ENCODE data around the gene MEGF11.

MEGF11 gene

DNA sequence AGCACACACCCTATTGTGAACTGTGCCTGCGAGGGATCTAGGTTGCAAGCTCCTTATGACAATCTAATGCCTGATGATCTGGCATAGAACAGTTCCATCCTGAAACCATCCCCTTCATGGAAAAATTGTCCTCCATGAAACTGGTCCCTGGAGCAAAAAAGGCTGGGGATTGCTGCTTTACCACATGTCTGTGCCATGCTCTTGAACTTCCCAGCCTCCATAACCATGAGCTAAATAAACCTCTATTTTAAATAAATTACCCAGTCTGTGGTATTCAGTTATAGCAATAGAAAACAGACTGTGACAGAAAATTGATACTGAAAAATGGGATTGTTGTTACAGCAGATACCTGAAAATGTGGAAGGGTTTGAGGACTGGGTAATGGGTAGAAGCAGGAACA lies 221.5 kb downstream of the MEGF11 start:
- no peak for DNase-seq (ENCODE audit: low read depth, low spot score)

- no peak for DNase-seq (ENCODE audit: low read depth, low spot score)
These were observed 222.9 kb downstream of the MEGF11 start for GRCh38 chr15:66030650-66031049.

DNA sequence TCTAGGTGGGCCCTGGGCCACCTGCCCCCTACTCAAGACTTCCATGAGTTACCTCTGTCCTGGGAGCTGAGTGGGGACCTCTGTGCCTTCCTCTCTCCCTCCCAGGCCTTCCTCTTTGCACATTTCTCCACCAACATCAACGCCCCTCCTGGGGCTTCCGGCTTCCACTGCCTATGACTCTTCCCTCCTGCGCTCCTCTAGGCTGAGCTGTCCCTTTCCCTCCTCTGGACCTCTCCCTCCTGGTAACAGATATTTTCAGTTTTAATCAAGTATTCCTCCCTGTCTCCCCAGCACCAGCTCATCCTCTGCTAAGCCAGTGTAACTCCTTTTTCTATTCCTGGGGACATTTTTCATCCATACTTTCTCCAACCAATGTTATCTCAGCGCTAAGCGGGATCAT lies 223.9 kb downstream of the MEGF11 start:
- no peak for DNase-seq (ENCODE audit: low read depth, low spot score)

DNA sequence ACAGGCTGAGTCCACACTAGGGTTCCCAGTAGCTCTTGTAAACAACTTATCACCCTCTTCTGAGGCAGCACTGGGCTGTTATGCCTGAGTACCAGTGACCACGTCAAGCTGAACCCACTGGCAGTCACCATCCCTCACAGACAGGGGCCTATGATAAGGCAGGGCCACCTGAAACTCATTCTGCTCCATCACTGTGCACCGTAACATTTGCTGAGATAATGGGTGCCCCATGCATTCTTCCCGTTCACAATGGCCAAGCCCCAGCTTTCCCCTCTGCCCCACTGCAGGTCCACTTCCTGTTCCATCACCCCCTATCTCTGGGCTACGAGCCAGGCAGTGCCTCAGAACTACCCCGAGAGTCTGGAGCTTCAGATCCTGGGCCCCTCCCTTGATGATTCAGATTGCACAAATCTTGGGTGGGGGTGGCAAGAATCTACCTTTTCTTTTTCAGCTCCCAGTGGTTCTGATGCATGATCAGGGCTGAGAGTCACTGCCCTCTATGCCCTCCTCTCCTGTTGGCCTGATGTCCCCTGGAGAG lies 226.2 kb downstream of the MEGF11 start:
- DNase-seq (ENCODE audit: low read depth, low spot score) = no peak

GRCh38 chr15:66025972-66026371 lies 227.6 kb downstream of the MEGF11 start:
- DNase-seq (ENCODE audit: low read depth, low spot score) = no peak

DNA sequence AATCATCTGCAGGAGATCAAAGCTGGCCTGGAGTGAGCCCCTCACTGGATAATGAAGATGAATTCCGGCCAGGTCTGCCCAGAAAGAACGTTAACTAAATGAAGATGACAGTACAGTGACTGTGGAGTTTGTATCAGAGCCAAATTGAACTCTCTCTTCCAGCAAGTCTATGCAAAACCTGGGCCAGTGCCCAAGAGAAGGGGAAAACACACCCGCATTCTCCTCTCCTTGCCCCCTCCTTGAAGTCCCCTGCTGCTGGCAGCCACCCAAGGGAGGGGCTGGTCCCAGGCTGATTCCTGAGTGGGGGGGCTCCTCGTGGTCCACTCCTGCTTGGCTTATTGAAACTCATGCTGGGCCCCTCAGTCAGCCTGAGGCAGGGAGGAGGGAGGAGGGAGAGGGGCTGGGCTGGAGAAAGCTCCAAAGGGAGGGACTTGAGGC lies 228.5 kb downstream of the MEGF11 start:
- DNase-seq (ENCODE audit: low read depth, low spot score) = peak; percentile 58

DNA sequence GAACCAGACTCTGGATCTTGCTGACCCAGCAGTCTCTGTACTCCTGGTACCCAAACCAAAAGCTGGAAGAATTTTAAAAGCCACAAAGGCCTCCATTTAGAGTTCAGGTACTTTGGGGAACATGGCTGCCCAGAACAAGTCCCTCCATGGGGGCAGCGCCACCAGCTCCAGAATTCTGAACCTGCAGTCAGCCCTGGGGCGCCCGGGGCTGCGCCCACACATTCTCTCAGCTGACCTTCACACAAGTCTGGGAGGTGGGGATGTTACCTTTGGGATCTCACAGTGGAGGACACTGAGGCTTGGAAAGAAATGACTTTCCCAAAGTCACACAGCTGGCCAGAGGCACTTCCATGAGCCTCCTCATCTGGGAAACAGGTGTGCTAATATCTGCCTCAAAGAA lies 229.4 kb downstream of the MEGF11 start:
- DNase-seq (ENCODE audit: low read depth, low spot score) = no peak

- DNase-seq (ENCODE audit: low read depth, low spot score) = peak; percentile 65
These were observed 230.1 kb downstream of the MEGF11 start for GRCh38 chr15:66023311-66023972.

- no peak for DNase-seq (ENCODE audit: low read depth, low spot score)
These were observed 231.4 kb downstream of the MEGF11 start for GRCh38 chr15:66022163-66022525.

DNA sequence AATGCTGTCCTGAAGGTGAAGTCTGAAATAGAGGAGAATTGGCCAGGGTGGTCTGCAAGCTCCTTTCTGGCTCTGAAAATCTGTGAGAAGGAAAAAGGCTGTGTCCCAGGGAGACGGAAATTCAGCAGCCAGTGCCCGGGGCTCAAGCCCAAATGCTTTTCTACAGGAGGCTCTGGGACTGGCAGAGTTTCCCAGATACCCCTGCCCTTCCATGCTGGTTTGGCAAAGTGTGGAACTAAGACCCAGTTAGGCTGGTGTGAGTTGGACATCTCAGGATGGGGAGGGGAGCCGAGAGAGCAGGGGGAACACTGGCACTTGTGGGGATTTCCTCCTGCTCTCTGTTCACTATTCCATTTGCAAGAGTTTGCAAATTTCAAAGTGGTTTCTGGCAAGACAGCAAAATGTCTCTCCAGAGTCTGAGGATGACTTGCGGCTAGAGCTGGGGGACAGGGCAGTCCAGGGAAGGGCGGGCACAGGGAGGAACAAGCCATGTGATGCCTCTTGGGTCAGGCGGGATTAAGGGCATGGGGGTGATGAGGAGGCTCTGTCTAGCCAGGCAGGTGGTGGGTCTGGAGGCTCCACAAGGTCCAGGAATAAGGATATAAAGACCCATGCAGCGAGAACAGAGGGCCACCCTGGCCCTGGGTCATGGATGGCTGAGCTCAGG lies 231.9 kb downstream of the MEGF11 start:
- DNase-seq (ENCODE audit: low read depth, low spot score) = no peak

GRCh38 chr15:66019826-66020398 lies 233.6 kb downstream of the MEGF11 start:
- no peak for DNase-seq (ENCODE audit: low read depth, low spot score)

DNA sequence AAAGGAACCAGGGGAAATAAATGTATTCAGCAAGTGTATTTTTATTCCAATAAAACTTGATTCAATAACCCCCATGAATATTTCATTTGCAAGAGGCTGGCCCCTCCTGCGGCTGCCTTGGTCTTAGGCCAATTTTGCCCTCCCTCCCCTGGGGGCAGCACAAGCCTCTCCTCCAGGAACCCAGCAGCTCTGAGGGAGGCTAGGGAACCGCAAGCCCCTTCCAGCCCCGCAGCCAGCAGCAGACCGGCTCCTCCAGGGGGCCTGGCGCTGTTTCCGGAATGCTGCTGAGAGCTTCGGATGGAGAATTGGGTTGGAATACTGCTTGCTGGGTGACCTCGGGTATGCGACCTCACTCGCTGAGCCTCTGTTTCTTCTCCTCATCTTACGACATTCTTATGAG lies 234.2 kb downstream of the MEGF11 start:
- no peak for DNase-seq (ENCODE audit: low read depth, low spot score)

DNA sequence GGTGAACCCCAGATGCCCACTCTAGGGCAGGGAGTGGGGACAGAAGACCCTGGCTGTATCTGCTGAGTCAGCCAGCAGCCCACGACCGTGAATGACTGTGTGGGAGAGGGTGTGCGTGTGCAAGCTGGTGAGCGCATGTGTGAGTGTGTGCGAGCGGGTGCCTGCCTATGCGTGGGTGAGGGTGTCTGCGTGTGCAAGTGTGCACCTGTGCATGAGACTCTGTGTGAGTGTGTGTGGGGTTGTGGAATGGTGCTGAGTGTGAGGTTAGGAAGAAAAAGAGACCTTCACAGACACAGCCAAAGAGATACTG lies 235.1 kb downstream of the MEGF11 start:
- DNase-seq (ENCODE audit: low read depth, low spot score) = no peak

GRCh38 chr15:66017792-66018487 lies 235.6 kb downstream of the MEGF11 start:
- DNase-seq (ENCODE audit: low read depth, low spot score) = no peak

DNA sequence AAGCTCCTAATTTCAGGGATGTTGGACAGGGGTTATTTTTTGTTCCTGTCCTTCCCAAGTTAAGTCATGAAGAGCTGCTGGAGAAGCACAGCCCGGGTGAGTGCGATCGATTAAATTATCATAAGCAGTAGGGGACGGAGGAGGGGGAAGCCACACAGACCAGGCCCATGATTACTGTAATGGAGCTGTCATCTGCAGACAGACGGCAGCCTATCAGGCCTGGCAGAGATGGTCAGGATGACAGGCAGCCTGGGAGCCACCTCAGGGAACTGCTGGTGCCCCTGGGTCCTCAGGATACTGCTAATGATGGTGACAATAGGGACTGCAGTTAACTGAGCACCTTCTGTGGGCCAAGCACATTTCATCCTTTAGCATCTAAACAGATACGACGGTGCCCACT lies 236.6 kb downstream of the MEGF11 start:
- DNase-seq (ENCODE audit: low read depth, low spot score) = no peak

DNA sequence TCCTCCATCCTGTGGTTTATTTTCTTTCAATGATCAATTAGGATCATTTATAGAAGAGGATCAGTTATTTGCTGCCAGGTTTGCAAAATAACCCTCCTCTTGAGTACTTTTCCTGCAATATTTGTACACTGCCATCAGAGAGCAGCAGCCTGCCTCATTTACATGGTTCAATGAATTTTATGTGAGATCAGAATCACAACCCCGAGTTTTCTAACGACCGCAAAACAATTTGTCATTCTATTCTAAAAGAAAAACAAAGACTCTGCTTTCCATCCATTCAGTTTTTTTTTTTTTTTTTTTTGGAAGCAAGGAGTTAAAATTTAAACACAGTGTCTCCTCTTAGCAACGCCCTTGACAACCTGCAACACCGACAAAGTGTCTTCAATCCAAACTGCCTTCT lies 237.4 kb downstream of the MEGF11 start:
- DNase-seq (ENCODE audit: low read depth, low spot score) = no peak

DNA sequence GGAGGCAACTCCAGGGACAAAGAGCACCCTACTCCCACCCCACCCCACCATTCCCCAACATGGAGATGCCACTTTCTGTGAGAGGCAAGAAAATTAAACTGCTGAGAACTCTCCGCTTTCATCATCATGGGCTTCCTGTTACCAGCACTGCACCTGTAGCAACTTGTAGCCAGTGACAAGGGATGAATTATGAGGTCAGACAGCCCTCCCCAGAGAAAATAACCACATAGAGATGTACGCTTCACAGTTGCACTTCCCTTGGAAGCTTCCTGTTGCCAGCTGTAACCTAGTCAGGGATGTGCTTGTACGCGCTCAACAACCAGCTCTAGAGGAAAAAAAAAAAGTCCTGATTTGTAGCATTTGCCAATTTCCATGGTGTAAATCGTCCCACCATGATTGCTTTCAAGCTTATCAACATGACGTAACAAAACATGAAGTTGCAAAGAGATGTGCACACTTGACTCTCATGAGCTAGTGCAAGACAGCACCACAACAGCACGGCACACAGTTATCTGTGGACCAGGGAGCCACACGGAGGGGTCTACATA lies 238.8 kb downstream of the MEGF11 start:
- DNase-seq (ENCODE audit: low read depth, low spot score) = no peak

DNA sequence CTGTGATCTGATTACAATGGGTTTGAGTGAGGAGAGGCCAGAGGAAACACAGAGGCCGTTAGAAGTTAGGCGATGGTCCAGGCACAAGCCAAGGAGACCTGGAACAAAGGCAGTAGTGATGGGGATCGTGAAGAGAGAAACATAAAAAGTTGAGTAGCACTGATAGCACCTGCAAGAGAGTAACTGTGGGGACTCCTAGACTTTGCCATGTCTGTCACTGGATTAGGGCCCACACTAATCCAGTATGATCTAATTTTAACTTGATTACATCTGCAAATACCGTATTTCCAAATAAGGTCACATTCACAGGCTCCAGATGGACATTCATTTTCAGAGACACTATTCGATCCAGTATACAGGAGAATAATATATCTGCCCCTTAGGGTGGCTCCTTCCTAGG lies 239.5 kb downstream of the MEGF11 start:
- DNase-seq (ENCODE audit: low read depth, low spot score) = no peak

DNA sequence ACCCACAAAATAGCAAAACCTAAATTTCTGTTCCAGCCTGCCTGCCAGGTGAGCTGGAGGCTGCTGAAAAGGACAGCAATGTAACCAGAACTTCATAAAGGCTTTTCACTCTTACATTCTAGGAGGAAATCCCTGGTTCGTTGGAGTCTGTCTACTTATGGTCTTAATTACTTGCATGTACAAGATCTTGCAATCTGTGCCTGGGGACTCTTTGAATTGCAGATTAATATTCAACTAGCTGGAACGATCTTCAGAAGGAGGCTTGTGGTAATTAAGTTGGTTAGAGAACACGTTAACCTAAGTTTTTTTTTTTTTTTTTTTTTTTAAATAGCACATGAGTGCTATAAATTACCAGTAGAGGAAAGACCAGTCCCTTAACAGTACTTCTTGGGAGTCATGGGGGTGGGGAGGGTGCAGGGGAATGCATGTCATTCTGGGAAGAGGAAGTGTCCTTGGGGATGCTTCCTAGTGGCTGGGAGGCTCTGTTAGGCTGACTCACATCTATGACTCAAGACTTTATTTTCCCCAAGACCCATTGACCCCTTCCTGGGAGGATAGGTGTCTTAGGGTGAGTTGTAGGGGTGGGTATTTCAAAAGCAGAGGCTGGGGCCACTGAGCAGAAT lies 244.5 kb downstream of the MEGF11 start:
- DNase-seq (ENCODE audit: low read depth, low spot score) = no peak

DNA sequence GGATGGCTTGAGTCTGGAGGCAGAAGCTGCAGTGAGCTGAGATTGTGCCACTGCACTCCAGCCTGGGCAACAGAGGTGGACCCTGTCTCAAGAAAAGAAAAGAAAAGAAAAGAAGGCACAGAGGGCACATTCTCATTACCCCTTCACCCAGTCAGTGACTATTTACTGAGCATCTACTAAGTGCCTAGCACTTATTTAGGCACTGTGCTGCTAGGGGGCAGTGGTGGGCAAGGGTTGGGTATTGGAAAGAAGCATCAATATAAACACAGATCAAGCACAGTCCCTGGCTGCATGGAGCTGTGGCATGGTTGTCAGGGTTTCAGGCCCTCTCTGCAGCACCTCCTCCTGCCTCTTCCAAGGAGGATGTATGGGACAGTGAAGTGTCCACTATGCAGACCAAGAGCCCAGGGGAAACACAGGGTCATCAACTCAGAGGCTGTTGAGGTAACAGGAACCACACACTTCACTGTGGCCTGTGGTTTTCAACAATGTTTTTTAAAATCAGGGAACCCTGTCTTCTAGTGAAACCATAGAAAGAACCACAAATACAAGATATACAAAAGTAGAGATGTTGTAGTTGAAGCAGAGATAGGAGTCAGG lies 245.8 kb downstream of the MEGF11 start:
- no peak for DNase-seq (ENCODE audit: low read depth, low spot score)

DNA sequence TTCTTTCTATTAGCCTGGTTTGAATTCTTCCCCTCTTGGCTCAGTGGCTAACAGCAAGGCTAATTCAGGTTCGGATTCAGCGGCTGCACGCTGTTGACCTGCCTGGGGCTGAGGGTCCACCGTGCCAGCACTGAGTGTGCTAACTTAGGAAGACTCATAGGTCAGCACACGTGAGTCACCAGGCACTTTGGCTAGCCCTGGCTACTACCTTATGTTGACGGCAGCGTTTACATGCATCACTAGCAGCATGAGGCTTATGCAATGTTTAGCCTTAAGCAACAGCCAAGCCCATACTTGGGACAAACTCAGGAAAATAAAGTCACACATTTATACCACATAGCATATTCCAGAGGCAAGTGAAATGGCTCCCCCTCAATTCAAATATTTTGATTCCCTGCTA lies 246.6 kb downstream of the MEGF11 start:
- peak; percentile 15 for DNase-seq (ENCODE audit: low read depth, low spot score)
